Measurements from ENCODE around the gene KCNMA1. TPM values are rescaled to one million over a fixed set of nuclear protein-coding genes. Genes with fewer than 3 reads are reported as not detected.

KCNMA1 gene
- polyA plus RNA-seq, 1 donor from 2014 or later: 60.8 TPM

- H4K20me1 ChIP-seq (ENCODE audit: insufficient read depth): no peaks in the 10 kb centered on the region
- H3F3A ChIP-seq (ENCODE audit: insufficient read depth, low read length, poor library complexity, severe bottlenecking): no peaks in the 10 kb centered on the region
- no peak overlapping the region for H3K4me3 ChIP-seq (ENCODE audit: low read length)
- H2AFZ ChIP-seq (ENCODE audit: low read depth, low read length): no peak overlapping the region
- H3K36me3 ChIP-seq (ENCODE audit: insufficient read depth, low read length): peaks cover 7% of the 10 kb centered on the region
- no peak for TF ChIP-seq EZH2 (IDR thresholded peaks at IDR 0.05; ENCODE audit: borderline replicate concordance, insufficient read depth, low read length, poor library complexity, severe bottlenecking)
- no peak for TF ChIP-seq EP300 (conservative IDR thresholded peaks at IDR 0.05; ENCODE audit: poor library complexity, severe bottlenecking)
- TF ChIP-seq RAD21 (conservative IDR thresholded peaks at IDR 0.05): no peak
- no peak for TF ChIP-seq MXI1 (conservative IDR thresholded peaks at IDR 0.05; ENCODE audit: poor library complexity, severe bottlenecking)
- TF ChIP-seq TAF1 (IDR thresholded peaks at IDR 0.05; ENCODE audit: low read depth): no peak
- no peak for TF ChIP-seq SMC3 (conservative IDR thresholded peaks at IDR 0.05; ENCODE audit: poor library complexity)
- TF ChIP-seq CTCF (IDR thresholded peaks at IDR 0.05; ENCODE audit: poor library complexity, severe bottlenecking): no peak
- no peak for TF ChIP-seq POLR2AphosphoS5 (IDR thresholded peaks at IDR 0.05)
- no peak for TF ChIP-seq REST (IDR thresholded peaks at IDR 0.05; ENCODE audit: borderline replicate concordance)
- no peaks in the 10 kb centered on the region for H3K79me2 ChIP-seq (replicated peaks; ENCODE audit: insufficient read depth, low read length)
- no peaks in the 10 kb centered on the region for H3K9me2 ChIP-seq (ENCODE audit: insufficient read depth, low read length)
- H3K9ac ChIP-seq (ENCODE audit: low read length): no peak overlapping the region
- no peak overlapping the region for H3K4me2 ChIP-seq (ENCODE audit: low read length)
- H3K27ac ChIP-seq (ENCODE audit: low read length): no peak overlapping the region
- H3K9me3 ChIP-seq (ENCODE audit: low read length): no peaks in the 10 kb centered on the region
- H3K27me3 ChIP-seq (ENCODE audit: insufficient read depth, low read depth, low read length): no peaks in the 10 kb centered on the region
These were observed 563.4 kb downstream of the KCNMA1 start for GRCh38 chr10:77074104-77074624.

- Histone ChIP-seq H4K20me1 (ENCODE audit: insufficient read depth) (no peaks in the 10 kb centered on the region), H3K27me3 (ENCODE audit: insufficient read depth, low read depth, low read length) (no peaks in the 10 kb centered on the region), H3K36me3 (ENCODE audit: insufficient read depth, low read length) (peaks cover 7% of the 10 kb centered on the region), H3K79me2 (replicated peaks; ENCODE audit: insufficient read depth, low read length) (no peaks in the 10 kb centered on the region), H2AFZ (ENCODE audit: low read depth, low read length) (no peak overlapping the region), H3K9me2 (ENCODE audit: insufficient read depth, low read length) (no peaks in the 10 kb centered on the region), H3K9me3 (ENCODE audit: low read length) (no peaks in the 10 kb centered on the region), H3K4me3 (ENCODE audit: low read length) (no peak overlapping the region), H3K4me2 (ENCODE audit: low read length) (no peak overlapping the region), H3F3A (ENCODE audit: insufficient read depth, low read length, poor library complexity, severe bottlenecking) (no peaks in the 10 kb centered on the region), H3K9ac (ENCODE audit: low read length) (no peak overlapping the region), H3K27ac (ENCODE audit: low read length) (no peak overlapping the region)
- TF ChIP-seq SMC3 (conservative IDR thresholded peaks at IDR 0.05; ENCODE audit: poor library complexity) (no peak), POLR2AphosphoS5 (IDR thresholded peaks at IDR 0.05) (no peak), REST (IDR thresholded peaks at IDR 0.05; ENCODE audit: borderline replicate concordance) (no peak), EP300 (conservative IDR thresholded peaks at IDR 0.05; ENCODE audit: poor library complexity, severe bottlenecking) (no peak), CTCF (IDR thresholded peaks at IDR 0.05; ENCODE audit: poor library complexity, severe bottlenecking) (no peak), TAF1 (IDR thresholded peaks at IDR 0.05; ENCODE audit: low read depth) (no peak), RAD21 (conservative IDR thresholded peaks at IDR 0.05) (no peak), EZH2 (IDR thresholded peaks at IDR 0.05; ENCODE audit: borderline replicate concordance, insufficient read depth, low read length, poor library complexity, severe bottlenecking) (no peak), MXI1 (conservative IDR thresholded peaks at IDR 0.05; ENCODE audit: poor library complexity, severe bottlenecking) (no peak)
These were observed 564.0 kb downstream of the KCNMA1 start for GRCh38 chr10:77073663-77073960.

Measured in neural cell (in vitro differentiated cells).